Activated CD4-positive, alpha-beta T cell treated with anti-CD3 and anti-CD28 coated beads, Interleukin-2, Interleukin-6, amounts not matched to agents 100 ng/mL and 50 ng/mL, durations not matched to agents 16 hours and 8 hours (primary cell): ENCODE measurements around the gene IL17C.

Experiments used
- DNase-seq: peaks from one replicate; pipeline ENCODE4 v3.0.0-alpha.2; 2020

IL17C gene

GRCh38 chr16:88687254-88687576 lies 48.8 kb downstream of the IL17C start:
- DNase-seq, result no peak

GRCh38 chr16:88687676-88688012 lies 49.3 kb downstream of the IL17C start:
- DNase-seq, result no peak

- no peak for DNase-seq
These were observed 49.8 kb downstream of the IL17C start for GRCh38 chr16:88688013-88688778.
